Measurements from ENCODE around the gene RWDD4. TPM values are rescaled to one million over a fixed set of nuclear protein-coding genes. Genes with fewer than 3 reads are reported as not detected.
A peak's percentile ranks its signal among the peaks of the same experiment; 100 is the strongest.

RWDD4 gene
- total RNA-seq, 1 experiment from 2014 or later: 15.3 TPM

DNA sequence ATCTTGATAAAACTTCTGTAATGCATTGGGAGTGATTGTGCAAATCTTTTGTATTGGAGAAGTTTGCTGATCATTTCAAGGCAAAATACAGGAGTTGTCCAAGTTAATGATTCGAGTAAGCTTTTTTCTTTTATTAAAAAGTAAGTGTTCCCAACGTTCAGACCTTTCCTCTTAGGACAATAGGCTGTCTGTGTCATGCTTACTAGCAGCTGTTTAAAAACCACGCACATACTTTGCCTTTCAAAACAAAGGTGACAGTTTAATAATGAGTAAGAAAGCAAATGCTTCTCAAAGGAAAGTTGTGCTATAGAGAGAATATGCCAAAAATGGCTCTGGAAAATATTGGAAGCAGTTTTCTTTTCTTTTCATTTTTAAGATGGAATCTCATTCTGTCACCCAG lies 11.3 kb upstream of the RWDD4 start:
- no peak for TF ChIP-seq CTCF (IDR thresholded peaks at IDR 0.05; ENCODE audit: insufficient read depth in 1 of 2, low read depth in 1 of 2, low read length in 1 of 2, severe bottlenecking in 1 of 2, unreplicated experiment in 1 of 2)
- Mint-ChIP-seq H3K4me1 (ENCODE audit: low read depth, unreplicated experiment) (no peaks in the 10 kb centered on the region), H3K9me3 (ENCODE audit: unreplicated experiment) (no peaks in the 10 kb centered on the region), H3K27ac (ENCODE audit: unreplicated experiment) (no peak overlapping the region), H3K4me3 (ENCODE audit: unreplicated experiment) (no peak overlapping the region), H3K36me3 (ENCODE audit: insufficient read depth, unreplicated experiment) (peaks cover 9% of the 10 kb centered on the region), H3K27me3 (ENCODE audit: insufficient read depth, unreplicated experiment) (no peaks in the 10 kb centered on the region)
- no peak overlapping the region for H3K4me3 ChIP-seq (ENCODE audit: low read depth, low read length)
- H3K9me3 ChIP-seq: no peaks in the 10 kb centered on the region
- BruUV-seq (replicated peaks): no TSS peak
- intact Hi-C loops (cut with micrococcal nuclease; ENCODE audit: unreplicated experiment): no loop called here
- CTCF ChIA-PET: no interaction called here
- H3K36me3 ChIP-seq (ENCODE audit: control insufficient read depth, insufficient read depth, low read length): no peaks in the 10 kb centered on the region
- H3K4me1 ChIP-seq: no peaks in the 10 kb centered on the region
- POLR2A ChIA-PET: no interaction called here
- no peak for DNase-seq
- H3K27me3 ChIP-seq (replicated peaks; ENCODE audit: control insufficient read depth, insufficient read depth, low read length): no peaks in the 10 kb centered on the region

DNA sequence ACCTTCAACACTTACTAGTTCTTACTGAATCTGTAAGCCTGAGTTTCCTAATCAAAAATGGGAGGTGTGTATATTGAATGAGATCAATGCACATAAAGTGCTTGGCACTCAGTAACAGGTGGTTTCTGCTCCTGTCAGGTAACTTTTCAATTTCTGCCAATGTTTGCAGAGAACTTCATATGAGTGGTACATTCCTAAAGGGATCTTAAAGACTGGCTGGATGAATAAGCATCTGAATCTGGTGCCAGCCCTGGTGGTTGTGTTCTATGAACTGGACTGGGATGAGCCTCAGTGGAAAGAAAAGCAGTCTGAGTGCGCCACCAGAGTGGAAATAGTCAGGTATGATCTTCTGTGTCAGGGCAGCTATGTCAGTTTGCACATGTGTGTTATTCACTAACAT lies 7.1 kb upstream of the RWDD4 start:
- DNase-seq: no peak
- no peaks in the 10 kb centered on the region for H3K9me3 Mint-ChIP-seq (ENCODE audit: unreplicated experiment)
- H3K27ac Mint-ChIP-seq (ENCODE audit: unreplicated experiment): no peak overlapping the region
- Histone ChIP-seq H3K4me1 (no peaks in the 10 kb centered on the region), H3K36me3 (ENCODE audit: control insufficient read depth, insufficient read depth, low read length) (no peaks in the 10 kb centered on the region), H3K9me3 (no peaks in the 10 kb centered on the region), H3K4me3 (ENCODE audit: low read depth, low read length) (no peak overlapping the region), H3K27me3 (replicated peaks; ENCODE audit: control insufficient read depth, insufficient read depth, low read length) (no peaks in the 10 kb centered on the region)
- ChIA-PET CTCF (no interaction called here), POLR2A (no interaction called here)
- no peaks in the 10 kb centered on the region for H3K27me3 Mint-ChIP-seq (ENCODE audit: insufficient read depth, unreplicated experiment)
- H3K36me3 Mint-ChIP-seq (ENCODE audit: insufficient read depth, unreplicated experiment): peaks cover 12% of the 10 kb centered on the region
- H3K4me3 Mint-ChIP-seq (ENCODE audit: unreplicated experiment): no peak overlapping the region
- no peaks in the 10 kb centered on the region for H3K4me1 Mint-ChIP-seq (ENCODE audit: low read depth, unreplicated experiment)
- TF ChIP-seq CTCF (IDR thresholded peaks at IDR 0.05; ENCODE audit: insufficient read depth in 1 of 2, low read depth in 1 of 2, low read length in 1 of 2, severe bottlenecking in 1 of 2, unreplicated experiment in 1 of 2): no peak
- intact Hi-C loops (cut with micrococcal nuclease; ENCODE audit: unreplicated experiment): no loop called here
- BruUV-seq (replicated peaks): no TSS peak

DNA sequence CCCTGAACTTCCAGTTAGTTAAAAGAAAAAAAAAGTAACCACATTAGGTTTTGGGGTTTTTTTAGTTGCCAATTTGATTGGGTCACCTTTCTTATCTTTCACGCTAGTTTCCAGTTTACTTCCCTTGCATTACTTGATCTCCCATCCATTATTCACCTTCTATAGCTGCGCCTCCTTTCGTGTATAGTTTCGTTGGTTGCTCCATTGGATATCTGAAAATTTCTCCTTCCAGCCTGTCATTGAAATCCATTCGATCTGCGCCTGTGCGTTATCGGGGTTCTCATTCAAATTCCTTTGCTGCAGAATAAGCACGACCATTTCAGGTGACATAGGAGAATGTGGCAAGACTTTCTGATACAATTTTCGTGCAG lies 872 bp upstream of the RWDD4 start:
- intact Hi-C loops (cut with micrococcal nuclease; ENCODE audit: unreplicated experiment): loop anchor here (1.0 kb wide), 1 partner anchor 156 kb away; no protein-coding TSS in a partner anchor
- Histone ChIP-seq H3K27me3 (replicated peaks; ENCODE audit: control insufficient read depth, insufficient read depth, low read length) (no peaks in the 10 kb centered on the region), H3K4me1 (peaks cover 10% of the 10 kb centered on the region; the same call in 1 of the 2 replicates), H3K4me3 (ENCODE audit: low read depth, low read length) (peak overlapping the region; percentile 63), H3K9me3 (no peaks in the 10 kb centered on the region), H3K36me3 (ENCODE audit: control insufficient read depth, insufficient read depth, low read length) (no peaks in the 10 kb centered on the region)
- BruUV-seq (replicated peaks): no TSS peak
- TF ChIP-seq CTCF (IDR thresholded peaks at IDR 0.05; ENCODE audit: insufficient read depth in 1 of 2, low read depth in 1 of 2, low read length in 1 of 2, severe bottlenecking in 1 of 2, unreplicated experiment in 1 of 2): no peak
- no peak for DNase-seq
- no peaks in the 10 kb centered on the region for H3K4me1 Mint-ChIP-seq (ENCODE audit: low read depth, unreplicated experiment)
- H3K4me3 Mint-ChIP-seq (ENCODE audit: unreplicated experiment): peak overlapping the region; percentile 84
- peaks cover 8% of the 10 kb centered on the region for H3K36me3 Mint-ChIP-seq (ENCODE audit: insufficient read depth, unreplicated experiment)
- no peaks in the 10 kb centered on the region for H3K9me3 Mint-ChIP-seq (ENCODE audit: unreplicated experiment)
- CTCF ChIA-PET: interaction anchor here (0.6 to 1.2 kb wide), 2 partner anchors 156 to 172 kb away, joined by 3 to 6 read pairs; no protein-coding TSS in a partner anchor
- peak overlapping the region; percentile 60 for H3K27ac Mint-ChIP-seq (ENCODE audit: unreplicated experiment)
- POLR2A ChIA-PET: interaction anchor here (0.6 to 0.9 kb wide), 2 partner anchors 63 to 167 kb away, joined by 3 read pairs; no protein-coding TSS in a partner anchor
- no peaks in the 10 kb centered on the region for H3K27me3 Mint-ChIP-seq (ENCODE audit: insufficient read depth, unreplicated experiment)
